Karpas-422 (cell line): ENCODE data around the gene GLB1L3. TPM values are rescaled to one million over a fixed set of nuclear protein-coding genes. Genes with fewer than 3 reads are reported as not detected.
"Not testable (repeated sequence)": the region's sequence is repeated elsewhere in the genome, so short reads cannot be mapped to it uniquely, and the experiment has no call there.

Source experiments
- DNase-seq: peaks from one replicate; pipeline ENCODE4 v3.0.0-alpha.2; 2015
- H2AFZ ChIP-seq: fragments of 200-600 bp; sonication (generic); 2 replicates; pipeline ENCODE4 v1.6.1; 2014; ENCODE audit warnings: antibody characterized with exemption, low read length, mixed read lengths
- H3K27ac ChIP-seq: fragments of 200-600 bp; sonication (generic); 2 replicates; pipeline ENCODE4 v1.5.1; 2014; ENCODE audit warnings: mild to moderate bottlenecking, low read length, moderate library complexity
- H3K27me3 ChIP-seq: fragments of 200-600 bp; sonication (generic); 2 replicates; pipeline ENCODE4 v1.6.1; 2014; ENCODE audit warnings: low read length, mixed read lengths
- H3K36me3 ChIP-seq: fragments of 200-600 bp; sonication (generic); 2 replicates; pipeline ENCODE4 v1.6.1; 2014; ENCODE audit warnings: low read length, mixed read lengths; ENCODE audit not compliant: insufficient read depth
- H3K4me1 ChIP-seq: fragments of 200-600 bp; sonication (generic); 2 replicates; pipeline ENCODE4 v1.6.1; 2014; ENCODE audit warnings: mild to moderate bottlenecking, low read length, mixed read lengths
- H3K4me2 ChIP-seq: fragments of 200-600 bp; sonication (generic); 2 replicates; pipeline ENCODE4 v1.6.1; 2014; ENCODE audit warnings: low read length, low read depth, mild to moderate bottlenecking; ENCODE audit not compliant: poor library complexity, severe bottlenecking
- H3K4me3 ChIP-seq: fragments of 200-600 bp; sonication (generic); 2 replicates; pipeline ENCODE4 v1.5.1; 2014; ENCODE audit warnings: mild to moderate bottlenecking, antibody characterized with exemption, low read length, mixed read lengths
- H3K79me2 ChIP-seq: fragments of 200-600 bp; sonication (generic); 2 replicates; pipeline ENCODE4 v1.6.1; 2014; ENCODE audit warnings: mild to moderate bottlenecking, low read length, mixed read lengths
- H3K9ac ChIP-seq: fragments of 200-600 bp; sonication (generic); 2 replicates; pipeline ENCODE4 v1.6.0; 2014; ENCODE audit warnings: low read length
- H3K9me2 ChIP-seq: fragments of 200-600 bp; sonication (generic), shearing (Covaris generic); replicated peaks from 2 replicates; pipeline ENCODE4 v1.6.0; 2014; ENCODE audit warnings: mild to moderate bottlenecking, low read length, moderate library complexity; ENCODE audit not compliant: insufficient read depth
- H3K9me3 ChIP-seq: fragments of 300-700, 200-600 bp; sonication (generic); 2 replicates; pipeline ENCODE4 v1.6.1; 2014; ENCODE audit warnings: low read length, mixed read lengths
- H4K20me1 ChIP-seq: fragments of 200-600 bp; sonication (generic); 2 replicates; pipeline ENCODE4 v1.6.1; 2014; ENCODE audit warnings: mild to moderate bottlenecking, antibody characterized with exemption, low read length, low read depth; ENCODE audit not compliant: insufficient read depth
- total RNA-seq: library from RNA; depleted of rRNA; stranded (reverse); fragments of >200 nt; shearing (Covaris generic); gene quantifications from 2 replicates; pipeline ENCODE4 v1.2.3, GENCODE V29; 2014; ENCODE audit warnings: low replicate concordance

GLB1L3 gene
- total RNA-seq, 1 experiment from 2014 or later = not detected

DNA sequence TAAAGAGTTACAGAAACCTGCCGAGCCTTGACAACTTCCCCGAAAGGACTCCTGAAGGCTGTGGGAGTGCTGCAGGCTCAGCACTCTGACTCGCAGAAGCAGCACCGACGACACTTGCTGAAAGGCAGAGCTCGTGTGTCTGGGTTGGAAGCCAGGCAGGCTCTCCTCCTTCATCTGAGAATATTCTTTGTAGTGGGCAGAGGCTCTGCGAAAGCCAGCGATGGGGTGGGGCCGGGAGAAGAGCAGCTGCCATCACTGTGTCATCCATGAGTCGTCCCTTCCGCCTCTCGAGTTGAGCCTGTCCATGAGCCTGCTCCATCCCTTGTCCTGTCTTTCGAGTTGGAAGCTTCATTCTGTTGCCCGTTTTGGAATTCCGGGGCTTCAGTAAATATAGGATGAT, 67.5 kb downstream of the GLB1L3 start:
- no peak overlapping the region for H3K4me2 ChIP-seq
- no peak for DNase-seq
- H4K20me1 ChIP-seq = no peaks in the 10 kb centered on the region
- no peaks in the 10 kb centered on the region for H3K79me2 ChIP-seq
- no peaks in the 10 kb centered on the region for H3K9me2 ChIP-seq
- H3K27ac ChIP-seq = no peak overlapping the region
- H2AFZ ChIP-seq = no peak overlapping the region
- H3K36me3 ChIP-seq = no peaks in the 10 kb centered on the region
- no peaks in the 10 kb centered on the region for H3K9me3 ChIP-seq
- H3K4me3 ChIP-seq = no peak overlapping the region
- no peak overlapping the region for H3K9ac ChIP-seq
- no peaks in the 10 kb centered on the region for H3K4me1 ChIP-seq
- no peaks in the 10 kb centered on the region for H3K27me3 ChIP-seq

DNA sequence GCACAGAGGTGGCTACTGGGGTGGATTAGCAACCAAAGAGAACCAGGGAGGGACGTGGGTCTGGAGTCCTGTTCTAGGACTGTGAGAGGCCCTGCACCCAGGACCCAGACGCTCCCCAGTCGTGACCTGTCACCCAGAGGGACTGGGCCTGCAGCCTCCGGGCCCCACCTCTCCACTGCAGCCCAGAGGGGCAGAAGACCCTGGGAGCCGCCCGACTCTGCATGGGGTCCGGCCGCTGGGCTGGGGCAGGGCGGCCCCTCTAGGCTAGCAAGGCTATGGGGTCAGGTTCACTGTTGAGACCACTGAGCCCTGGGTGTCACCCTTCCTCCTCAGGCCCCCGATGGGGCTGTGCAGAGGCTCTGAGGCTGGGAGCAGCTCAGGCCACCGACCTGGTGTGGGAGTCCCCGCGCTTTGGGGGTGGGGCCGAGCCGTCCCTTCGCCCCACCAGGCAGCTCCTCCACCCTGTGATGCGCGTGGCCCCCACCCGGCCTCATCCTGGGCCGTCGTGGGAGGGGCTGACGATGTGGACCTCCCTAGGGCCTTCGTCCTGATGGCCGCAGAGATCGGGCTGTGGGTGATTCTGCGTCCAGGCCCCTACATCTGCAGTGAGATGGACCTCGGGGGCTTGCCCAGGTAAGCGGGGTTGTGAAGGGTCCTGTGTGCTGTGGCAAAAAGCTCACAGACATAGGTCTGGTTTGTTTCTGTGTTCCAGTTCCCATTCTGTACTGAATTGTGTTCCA, 68.5 kb downstream of the GLB1L3 start:
- DNase-seq = not testable (repeated sequence)

DNA sequence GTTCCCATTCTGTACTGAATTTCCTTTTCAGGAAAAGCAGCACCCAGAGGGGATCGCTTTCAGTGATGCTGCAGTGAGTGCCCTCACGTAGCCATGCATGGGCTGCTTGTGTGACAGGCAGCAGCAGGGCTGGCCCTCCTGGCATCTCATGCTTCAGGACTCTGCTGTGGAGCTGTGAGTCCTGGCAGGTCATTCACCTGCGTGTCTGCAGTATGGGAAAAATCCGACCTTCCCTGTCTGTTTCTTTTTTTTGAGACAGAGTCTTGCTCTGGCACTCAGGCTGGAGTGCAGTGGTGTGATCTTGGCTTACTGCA, 69.0 kb downstream of the GLB1L3 start:
- Histone ChIP-seq H3K4me1 (no peaks in the 10 kb centered on the region), H3K4me3 (no peak overlapping the region), H3K9me2 (no peaks in the 10 kb centered on the region), H3K27ac (no peak overlapping the region), H3K9me3 (no peaks in the 10 kb centered on the region), H3K79me2 (no peaks in the 10 kb centered on the region), H3K27me3 (no peaks in the 10 kb centered on the region), H4K20me1 (no peaks in the 10 kb centered on the region), H3K9ac (no peak overlapping the region), H3K4me2 (no peak overlapping the region), H3K36me3 (no peaks in the 10 kb centered on the region), H2AFZ (no peak overlapping the region)
- no peak for DNase-seq

More for the DNA sequence above, 68.5 kb downstream of the GLB1L3 start:
- H3K9me3 ChIP-seq, H3K9ac ChIP-seq, H4K20me1 ChIP-seq, H3K79me2 ChIP-seq, H3K27me3 ChIP-seq, H3K36me3 ChIP-seq, H3K27ac ChIP-seq, H3K4me2 ChIP-seq, H3K4me1 ChIP-seq, H3K9me2 ChIP-seq, H2AFZ ChIP-seq, H3K4me3 ChIP-seq: not testable (repeated sequence)

DNA sequence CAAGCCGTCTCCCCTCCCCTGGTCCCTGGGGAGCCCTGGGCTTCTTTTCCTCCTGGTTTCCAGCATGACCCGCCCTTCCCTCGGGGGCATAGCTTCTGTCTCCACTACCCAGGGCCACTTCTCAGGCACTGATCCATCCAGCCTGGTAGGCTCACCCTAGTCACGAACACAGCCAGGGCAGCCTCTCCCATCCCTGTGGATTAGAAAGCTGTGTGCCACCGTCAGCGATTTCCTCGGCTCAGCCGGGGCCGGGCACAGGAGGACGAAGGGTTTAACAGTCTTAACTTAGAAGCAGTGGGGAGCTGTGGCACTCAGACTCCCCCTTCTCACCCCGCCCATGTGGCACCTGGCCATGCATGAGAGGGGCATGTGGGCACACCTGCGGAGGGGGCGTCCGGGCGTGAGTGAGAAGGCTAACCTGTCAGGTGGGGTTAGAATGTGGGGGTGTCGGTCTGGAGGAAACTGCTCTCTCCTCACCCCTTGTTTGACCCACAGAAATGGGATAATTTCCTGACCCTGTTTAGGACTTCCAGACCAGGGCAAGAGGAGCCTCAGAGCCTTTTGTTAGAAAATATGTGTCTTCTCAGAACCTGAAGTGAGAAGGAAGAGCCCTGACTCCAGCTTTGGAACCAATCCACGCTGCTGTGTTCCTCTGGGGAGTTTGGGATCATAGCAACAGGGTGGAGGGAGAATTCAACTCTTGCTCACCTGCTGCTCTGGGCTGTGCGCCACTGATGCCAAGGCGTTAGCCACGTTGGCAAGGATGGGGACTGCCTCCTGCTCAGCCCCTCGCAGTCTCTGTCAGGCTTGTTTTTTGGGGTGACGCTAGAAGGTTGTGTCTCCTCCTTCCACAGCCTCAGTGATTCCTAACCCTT, 70.2 kb downstream of the GLB1L3 start:
- H3K9me3 ChIP-seq = no peaks in the 10 kb centered on the region
- no peaks in the 10 kb centered on the region for H3K79me2 ChIP-seq
- H3K36me3 ChIP-seq = no peaks in the 10 kb centered on the region
- H3K27me3 ChIP-seq = no peaks in the 10 kb centered on the region
- no peaks in the 10 kb centered on the region for H3K9me2 ChIP-seq
- DNase-seq = no peak
- H4K20me1 ChIP-seq = no peaks in the 10 kb centered on the region
- H3K4me3 ChIP-seq = no peak overlapping the region
- H2AFZ ChIP-seq = no peak overlapping the region
- H3K4me1 ChIP-seq = no peaks in the 10 kb centered on the region
- no peak overlapping the region for H3K27ac ChIP-seq
- H3K4me2 ChIP-seq = no peak overlapping the region
- no peak overlapping the region for H3K9ac ChIP-seq

DNA sequence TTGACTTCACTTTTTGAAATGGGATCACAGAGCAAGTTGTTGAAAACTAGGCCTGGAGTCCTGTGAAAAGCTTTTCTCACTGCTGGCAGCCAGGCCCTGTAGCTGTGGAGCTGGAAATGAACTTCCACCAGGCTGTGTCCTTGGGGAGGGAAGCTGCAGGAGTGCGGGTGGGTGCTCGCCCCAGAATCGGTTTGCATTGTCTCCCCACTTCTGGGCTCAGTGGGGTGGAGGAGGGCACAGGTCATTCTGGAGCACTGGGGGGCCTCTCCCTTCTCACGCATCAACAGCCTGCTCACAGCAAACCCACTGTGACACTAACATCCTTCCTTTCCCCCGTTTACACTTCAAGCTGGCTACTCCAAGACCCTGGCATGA, 70.8 kb downstream of the GLB1L3 start:
- no peak overlapping the region for H3K4me3 ChIP-seq
- DNase-seq = no peak
- H2AFZ ChIP-seq = no peak overlapping the region
- H4K20me1 ChIP-seq = no peaks in the 10 kb centered on the region
- no peaks in the 10 kb centered on the region for H3K36me3 ChIP-seq
- no peak overlapping the region for H3K27ac ChIP-seq
- no peaks in the 10 kb centered on the region for H3K27me3 ChIP-seq
- no peaks in the 10 kb centered on the region for H3K79me2 ChIP-seq
- H3K4me2 ChIP-seq = no peak overlapping the region
- H3K9me3 ChIP-seq = no peaks in the 10 kb centered on the region
- no peaks in the 10 kb centered on the region for H3K4me1 ChIP-seq
- H3K9me2 ChIP-seq = no peaks in the 10 kb centered on the region
- H3K9ac ChIP-seq = no peak overlapping the region

DNA sequence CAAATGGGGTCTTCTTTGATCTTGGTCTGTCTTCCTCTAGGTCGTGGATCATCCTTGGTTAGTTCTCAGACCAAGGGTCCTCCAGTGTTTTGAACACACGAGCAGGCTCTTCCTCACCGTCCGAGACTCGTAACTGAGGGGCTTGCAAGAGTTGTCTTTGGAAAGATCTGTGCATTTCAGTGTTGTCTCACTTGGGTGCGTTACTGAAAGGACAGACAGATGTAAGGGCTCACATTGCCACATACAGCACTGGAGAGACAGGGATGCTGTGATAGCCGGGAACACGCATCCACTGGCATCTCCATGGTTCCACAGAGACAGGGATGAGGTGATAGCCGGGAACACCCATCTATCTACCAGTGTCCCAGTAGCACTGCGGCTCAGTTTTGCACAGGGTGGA, 71.3 kb downstream of the GLB1L3 start:
- H4K20me1 ChIP-seq = no peaks in the 10 kb centered on the region
- H3K4me1 ChIP-seq = no peaks in the 10 kb centered on the region
- no peak overlapping the region for H3K4me2 ChIP-seq
- no peaks in the 10 kb centered on the region for H3K36me3 ChIP-seq
- H3K9me2 ChIP-seq = no peaks in the 10 kb centered on the region
- H3K79me2 ChIP-seq = no peaks in the 10 kb centered on the region
- H3K4me3 ChIP-seq = no peak overlapping the region
- no peak for DNase-seq
- no peaks in the 10 kb centered on the region for H3K27me3 ChIP-seq
- H2AFZ ChIP-seq = no peak overlapping the region
- no peak overlapping the region for H3K27ac ChIP-seq
- H3K9ac ChIP-seq = no peak overlapping the region
- H3K9me3 ChIP-seq = no peaks in the 10 kb centered on the region

DNA sequence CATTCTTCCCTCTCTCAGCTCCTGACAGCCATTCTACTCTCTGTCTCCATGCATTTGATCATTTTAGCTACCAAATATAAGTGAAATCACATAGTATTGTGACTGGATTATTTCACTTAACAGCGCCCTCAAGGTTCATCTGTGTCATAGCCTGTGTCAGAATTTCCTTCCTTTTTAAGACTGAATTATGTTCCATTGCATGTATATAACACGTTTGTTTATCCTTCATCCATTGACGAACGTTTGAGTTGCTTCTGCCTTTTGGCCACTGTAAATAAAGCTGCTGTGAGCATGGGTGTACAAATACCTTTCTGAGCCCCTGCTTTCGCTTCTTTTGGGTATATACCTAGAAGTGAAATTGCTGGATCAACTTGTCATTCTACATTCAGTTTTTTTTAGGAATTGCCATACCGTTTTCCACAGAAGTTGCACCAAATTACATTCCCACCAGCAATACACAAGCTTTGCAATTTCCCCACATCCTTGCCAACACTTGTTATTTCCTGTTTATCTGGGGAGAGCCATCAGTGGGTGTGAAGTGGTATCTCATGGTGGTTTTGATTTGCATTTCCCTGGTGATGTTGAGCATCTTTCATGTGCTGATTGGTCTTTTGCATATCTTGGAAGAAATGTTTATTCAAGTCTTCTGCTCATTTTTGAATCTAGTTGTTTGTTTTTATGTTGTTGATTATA, 73.1 kb downstream of the GLB1L3 start:
- H2AFZ ChIP-seq = no peak overlapping the region
- H3K4me3 ChIP-seq = no peak overlapping the region
- no peaks in the 10 kb centered on the region for H4K20me1 ChIP-seq
- DNase-seq = no peak
- H3K27me3 ChIP-seq = no peaks in the 10 kb centered on the region
- no peak overlapping the region for H3K4me2 ChIP-seq
- H3K9ac ChIP-seq = no peak overlapping the region
- H3K9me2 ChIP-seq = no peaks in the 10 kb centered on the region
- no peaks in the 10 kb centered on the region for H3K9me3 ChIP-seq
- H3K27ac ChIP-seq = no peak overlapping the region
- no peaks in the 10 kb centered on the region for H3K79me2 ChIP-seq
- no peaks in the 10 kb centered on the region for H3K36me3 ChIP-seq
- no peaks in the 10 kb centered on the region for H3K4me1 ChIP-seq

DNA sequence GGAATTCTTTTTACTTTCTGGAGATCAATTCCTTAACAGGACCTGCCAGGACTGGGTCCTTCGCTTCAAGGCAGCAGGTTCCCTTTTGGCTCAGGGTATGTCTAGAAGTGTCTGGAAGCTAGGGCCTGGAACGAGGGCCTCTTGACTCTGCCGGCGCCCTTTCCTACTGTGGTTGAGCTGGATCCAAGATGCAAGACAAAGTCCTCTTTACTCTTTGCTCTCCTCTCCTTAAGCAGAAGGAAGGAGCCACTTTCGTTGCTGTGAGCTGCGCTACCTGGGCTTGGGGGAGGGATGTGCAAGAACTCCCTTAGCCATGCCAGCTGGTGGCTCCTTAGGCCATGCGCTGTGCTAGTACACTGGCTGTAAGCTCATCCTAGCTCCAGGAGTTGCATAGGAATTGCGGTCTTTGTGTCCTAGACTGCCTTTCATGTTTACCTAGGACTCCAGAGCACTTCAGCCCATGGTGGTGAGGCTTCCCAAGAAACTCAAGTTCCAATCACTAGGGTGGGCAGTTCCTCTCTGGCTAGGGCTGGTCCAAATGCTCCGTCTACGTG, 73.7 kb downstream of the GLB1L3 start:
- Histone ChIP-seq H3K27me3 (no peaks in the 10 kb centered on the region), H3K9me3 (no peaks in the 10 kb centered on the region), H3K79me2 (no peaks in the 10 kb centered on the region), H3K27ac (no peak overlapping the region), H2AFZ (no peak overlapping the region), H3K9ac (no peak overlapping the region), H3K4me3 (no peak overlapping the region), H3K9me2 (no peaks in the 10 kb centered on the region), H4K20me1 (no peaks in the 10 kb centered on the region), H3K4me1 (no peaks in the 10 kb centered on the region), H3K36me3 (no peaks in the 10 kb centered on the region), H3K4me2 (no peak overlapping the region)
- no peak for DNase-seq
